Measurements from ENCODE around the gene RBMS1. TPM values are rescaled to one million over a fixed set of nuclear protein-coding genes. Genes with fewer than 3 reads are reported as not detected.

The RBMS1 gene
- total RNA-seq, 4 donors from 2014 or later: 68.1 to 83.4 (median 72.5) TPM

- no peak for DNase-seq (ENCODE audit: low spot score in 2 of 2)
- TF ChIP-seq POLR2A (IDR thresholded peaks at IDR 0.05): no peak
- no peak for TF ChIP-seq EP300 (IDR thresholded peaks at IDR 0.05)
- no peak for TF ChIP-seq CTCF (IDR thresholded peaks at IDR 0.05)
- H3K36me3 ChIP-seq: no peaks in the 10 kb centered on the region
- no peak overlapping the region for H3K4me3 ChIP-seq
- peaks cover 0 to 98% (median 28%) of the 10 kb centered on the region in 4 donors for H3K4me1 ChIP-seq
- H3K27me3 ChIP-seq: no peaks in the 10 kb centered on the region
- WGBS, 2 donors: 67 to 72% methylated on average over 6 of the region's 6 CpGs
- no peaks in the 10 kb centered on the region for H3K9me3 ChIP-seq
- peak overlapping the region in 1 of 4 donors; percentile 23 for H3K27ac ChIP-seq
These were observed 162.2 kb downstream of the RBMS1 start for GRCh38 chr2:160331258-160332025.

- Histone ChIP-seq H3K27me3 (no peaks in the 10 kb centered on the region), H3K4me3 (no peak overlapping the region), H3K9me3 (no peaks in the 10 kb centered on the region), H3K27ac (no peak overlapping the region), H3K4me1 (peaks cover 0 to 96% (median 16%) of the 10 kb centered on the region in 4 donors), H3K36me3 (no peaks in the 10 kb centered on the region)
- no peak for DNase-seq (ENCODE audit: low spot score in 2 of 2)
- TF ChIP-seq CTCF (IDR thresholded peaks at IDR 0.05) (no peak), POLR2A (IDR thresholded peaks at IDR 0.05) (no peak), EP300 (IDR thresholded peaks at IDR 0.05) (no peak)
- WGBS, 2 donors: 41 to 44% methylated on average over 9 of the region's 9 CpGs
These were observed 164.6 kb downstream of the RBMS1 start for GRCh38 chr2:160328811-160329527.

- no peaks in the 10 kb centered on the region for H3K36me3 ChIP-seq
- peak overlapping the region in 1 of 4 donors; percentile 44 for H3K27ac ChIP-seq
- H3K4me1 ChIP-seq: peaks cover 0 to 97% (median 11%) of the 10 kb centered on the region in 4 donors
- no peaks in the 10 kb centered on the region for H3K27me3 ChIP-seq
- H3K4me3 ChIP-seq: no peak overlapping the region
- DNase-seq (ENCODE audit: low spot score in 2 of 2): no peak
- TF ChIP-seq CTCF (IDR thresholded peaks at IDR 0.05) (no peak), EP300 (IDR thresholded peaks at IDR 0.05) (no peak), POLR2A (IDR thresholded peaks at IDR 0.05) (no peak)
- no peaks in the 10 kb centered on the region for H3K9me3 ChIP-seq
These were observed 166.8 kb downstream of the RBMS1 start for GRCh38 chr2:160326786-160327185.

- Histone ChIP-seq H3K27me3 (no peaks in the 10 kb centered on the region), H3K9me3 (no peaks in the 10 kb centered on the region), H3K36me3 (no peaks in the 10 kb centered on the region), H3K4me3 (no peak overlapping the region), H3K27ac (peak overlapping the region in 1 of 4 donors; percentile 49), H3K4me1 (peaks cover 0 to 97% (median 12%) of the 10 kb centered on the region in 4 donors)
- WGBS, 2 donors: 36 to 51% methylated on average over 2 of the region's 2 CpGs
- TF ChIP-seq CTCF (IDR thresholded peaks at IDR 0.05) (no peak), POLR2A (IDR thresholded peaks at IDR 0.05) (no peak)
- DNase-seq (ENCODE audit: low spot score in 2 of 2): no peak
These were observed 168.2 kb downstream of the RBMS1 start for GRCh38 chr2:160325418-160325817.

- Histone ChIP-seq H3K9me3 (no peaks in the 10 kb centered on the region), H3K4me3 (no peak overlapping the region), H3K27me3 (no peaks in the 10 kb centered on the region), H3K27ac (peak overlapping the region in 1 of 4 donors; percentile 49), H3K4me1 (peaks cover 0 to 97% (median 12%) of the 10 kb centered on the region in 4 donors), H3K36me3 (no peaks in the 10 kb centered on the region)
- no peak for DNase-seq (ENCODE audit: low spot score in 2 of 2)
- TF ChIP-seq CTCF (IDR thresholded peaks at IDR 0.05) (no peak), POLR2A (IDR thresholded peaks at IDR 0.05) (no peak), EP300 (IDR thresholded peaks at IDR 0.05) (no peak)
- 81 to 86% methylated on average over 3 of the region's 3 CpGs for WGBS, 2 donors
These were observed 168.7 kb downstream of the RBMS1 start for GRCh38 chr2:160324917-160325316.

Measured in tibial nerve (tissue), 4 donors.